Upper lobe of left lung (tissue), 6 donors: Measurements from ENCODE around the gene PDE4B. TPM values are rescaled to one million over a fixed set of nuclear protein-coding genes. Genes with fewer than 3 reads are reported as not detected.
A peak's percentile ranks its signal among the peaks of the same experiment; 100 is the strongest.

Experiments used
- ATAC-seq, 2 donors: fragments of 200-7000 bp; cut with Tn5 transposase; one replicate each; pipeline ENCODE4 v1.9.1; 2022; ENCODE audit warnings: mild to moderate bottlenecking in 2 of 2, moderate library complexity in 2 of 2; ENCODE audit not compliant: low FRiP score in 2 of 2
- DNase-seq, 2 donors: peaks; one replicate each; pipeline ENCODE4 v3.0.0-alpha.2; 2019 to 2020
- H3K27ac ChIP-seq, 4 donors: fragments of 200-600 bp; sonication (generic); one replicate each; pipeline ENCODE4 v1.5.1; 2016 to 2019
- H3K27me3 ChIP-seq, 4 donors: fragments of 200-600 bp; sonication (generic); one replicate each; pipeline ENCODE4 v1.5.1; 2017 to 2019
- H3K36me3 ChIP-seq, 4 donors: fragments of 200-600 bp; sonication (generic); one replicate each; pipeline ENCODE4 v1.5.1; 2016 to 2019
- H3K4me1 ChIP-seq, 4 donors: fragments of 200-600 bp; sonication (generic); one replicate each; pipeline ENCODE4 v1.5.1; 2018 to 2019
- H3K4me3 ChIP-seq, 4 donors: fragments of 200-600 bp; sonication (generic); one replicate each; pipeline ENCODE4 v1.5.1; 2017 to 2019; ENCODE audit warnings: mild to moderate bottlenecking in 2 of 4, moderate library complexity in 1 of 4
- H3K9me3 ChIP-seq, 4 donors: fragments of 200-600 bp; sonication (generic); one replicate each; pipeline ENCODE4 v1.5.1; 2018 to 2019
- CTCF ChIP-seq, 6 experiments: fragments of 450-650 bp in 4 of 6; fragments of 200-600 bp in 2 of 6; sonication (generic) in 2 of 6; IDR thresholded peaks; one replicate each; pipeline ENCODE4 v1.5.1; 2016 to 2019; ENCODE audit warnings: antibody characterized with exemption in 6 of 6
- EP300 ChIP-seq, 4 donors: sonication (generic); formaldehyde crosslinking; IDR thresholded peaks; one replicate each; pipeline ENCODE4 v1.5.1; 2017; ENCODE audit warnings: antibody characterized with exemption in 4 of 4, control low read depth in 2 of 4
- POLR2A ChIP-seq, 4 donors: fragments of 450-650 bp; IDR thresholded peaks; one replicate each; pipeline ENCODE4 v1.5.1; 2016 to 2017; ENCODE audit warnings: antibody characterized with exemption in 4 of 4, mild to moderate bottlenecking in 2 of 4
- POLR2AphosphoS5 ChIP-seq, 2 donors: sonication (generic); formaldehyde crosslinking; IDR thresholded peaks; one replicate each; pipeline ENCODE4 v1.5.1; 2017; ENCODE audit warnings: antibody characterized with exemption in 2 of 2
- WGBS, 2 donors: methylation state at CpG; one replicate each; pipeline ENCODE4 v1.1.5; 2017 to 2018; 5-methylcytosine and 5-hydroxymethylcytosine counted together
- total RNA-seq, 6 donors: library from RNA; depleted of rRNA in 4 of 6; stranded (reverse); fragments of >200 nt in 4 of 6; gene quantifications; one replicate each; pipeline versions ENCODE4 v1.1.0 to v1.2.1, GENCODE V29; 2016 to 2021
- donor health status: DM: no; HTN: no; CAD: no; lungs with moderate emphysema.
- donor health status: DM: no; HTN: yes; CAD: no; lungs with severe emphysema.

Gene PDE4B
- total RNA-seq, 6 donors from 2014 or later: 8.1 to 61.6 (median 15.9) TPM

GRCh38 chr1:66283622-66284041 is 490.9 kb downstream of the PDE4B start:
- no peak overlapping the region for H3K4me3 ChIP-seq
- ATAC-seq: no peak
- peaks cover 7 to 32% (median 22%) of the 10 kb centered on the region in 4 donors for H3K4me1 ChIP-seq
- no peaks in the 10 kb centered on the region for H3K27me3 ChIP-seq
- no peaks in the 10 kb centered on the region for H3K36me3 ChIP-seq
- DNase-seq: no peak
- WGBS, 2 donors: 79 to 91% methylated on average over 2 of the region's 2 CpGs
- peak overlapping the region in 1 of 4 donors; percentile 47 for H3K27ac ChIP-seq
- no peaks in the 10 kb centered on the region for H3K9me3 ChIP-seq
- TF ChIP-seq POLR2AphosphoS5 (IDR thresholded peaks at IDR 0.05) (no peak), CTCF (IDR thresholded peaks at IDR 0.05) (no peak), EP300 (IDR thresholded peaks at IDR 0.05) (no peak), POLR2A (IDR thresholded peaks at IDR 0.05) (no peak)

GRCh38 chr1:66284746-66285145 is 492.1 kb downstream of the PDE4B start:
- Histone ChIP-seq H3K9me3 (no peaks in the 10 kb centered on the region), H3K4me1 (peaks cover 4 to 21% (median 13%) of the 10 kb centered on the region in 4 donors), H3K27me3 (no peaks in the 10 kb centered on the region), H3K36me3 (no peaks in the 10 kb centered on the region), H3K27ac (no peak overlapping the region), H3K4me3 (no peak overlapping the region)
- ATAC-seq (no peak), DNase-seq (no peak)
- TF ChIP-seq POLR2AphosphoS5 (IDR thresholded peaks at IDR 0.05) (no peak), EP300 (IDR thresholded peaks at IDR 0.05) (no peak), POLR2A (IDR thresholded peaks at IDR 0.05) (no peak), CTCF (IDR thresholded peaks at IDR 0.05) (no peak)
- WGBS, 2 donors: 92 to 93% methylated on average over 2 of the region's 2 CpGs

- H3K27ac ChIP-seq: no peak overlapping the region
- TF ChIP-seq POLR2AphosphoS5 (IDR thresholded peaks at IDR 0.05) (no peak), EP300 (IDR thresholded peaks at IDR 0.05) (no peak)
- WGBS, 2 donors: 48 to 51% methylated on average over 2 of the region's 2 CpGs
- H3K4me3 ChIP-seq: no peak overlapping the region
- no peaks in the 10 kb centered on the region for H3K9me3 ChIP-seq
- no peak for DNase-seq
- H3K27me3 ChIP-seq: no peaks in the 10 kb centered on the region
- peaks cover 4 to 17% (median 11%) of the 10 kb centered on the region in 4 donors for H3K4me1 ChIP-seq
- no peaks in the 10 kb centered on the region for H3K36me3 ChIP-seq
- ATAC-seq: no peak
Measured at GRCh38 chr1:66285618-66286270, 493.0 kb downstream of the PDE4B start.

- TF ChIP-seq CTCF (IDR thresholded peaks at IDR 0.05): no peak
- TF ChIP-seq POLR2A (IDR thresholded peaks at IDR 0.05): no peak
- no peak for TF ChIP-seq EP300 (IDR thresholded peaks at IDR 0.05)
- no peak for TF ChIP-seq POLR2AphosphoS5 (IDR thresholded peaks at IDR 0.05)
- no peak for DNase-seq
- ATAC-seq: no peak
- Histone ChIP-seq H3K4me3 (no peak overlapping the region), H3K27me3 (no peaks in the 10 kb centered on the region), H3K9me3 (no peaks in the 10 kb centered on the region), H3K4me1 (peaks cover 4 to 14% (median 9%) of the 10 kb centered on the region in 4 donors), H3K36me3 (no peaks in the 10 kb centered on the region), H3K27ac (no peak overlapping the region)
Measured at GRCh38 chr1:66286307-66286706, 493.6 kb downstream of the PDE4B start.

- no peaks in the 10 kb centered on the region for H3K36me3 ChIP-seq
- DNase-seq (no peak), ATAC-seq (no peak)
- no peak overlapping the region for H3K4me3 ChIP-seq
- 85 to 95% methylated on average over 2 of the region's 2 CpGs for WGBS, 2 donors
- no peaks in the 10 kb centered on the region for H3K9me3 ChIP-seq
- TF ChIP-seq POLR2AphosphoS5 (IDR thresholded peaks at IDR 0.05) (no peak), CTCF (IDR thresholded peaks at IDR 0.05) (no peak), EP300 (IDR thresholded peaks at IDR 0.05) (no peak), POLR2A (IDR thresholded peaks at IDR 0.05) (no peak)
- no peak overlapping the region for H3K27ac ChIP-seq
- no peaks in the 10 kb centered on the region for H3K27me3 ChIP-seq
- H3K4me1 ChIP-seq: peaks cover 0 to under 1% (median under 1%) of the 10 kb centered on the region in 4 donors
Measured at GRCh38 chr1:66288048-66288447, 495.4 kb downstream of the PDE4B start.
